Ishikawa (cell line): ENCODE data around the gene CDADC1.

Experiments
- CEBPB ChIP-seq: IDR thresholded peaks from 2 replicates; pipeline ENCODE4 v1.6.1; 2012
- CREB1 ChIP-seq: IDR thresholded peaks from 2 replicates; pipeline ENCODE4 v1.6.1; 2012; ENCODE audit warnings: low read depth
- EGR1 ChIP-seq: IDR thresholded peaks from 2 replicates; pipeline ENCODE4 v1.6.1; 2012
- EP300 ChIP-seq: IDR thresholded peaks from 2 replicates; pipeline ENCODE4 v1.6.1; 2012; ENCODE audit warnings: borderline replicate concordance
- FOXM1 ChIP-seq: IDR thresholded peaks from 2 replicates; pipeline ENCODE4 v1.6.1; 2012; ENCODE audit warnings: low read depth, borderline replicate concordance
- NFIC ChIP-seq: IDR thresholded peaks from 2 replicates; pipeline ENCODE4 v1.6.1; 2012
- RAD21 ChIP-seq: IDR thresholded peaks from 2 replicates; pipeline ENCODE4 v1.6.1; 2012; ENCODE audit warnings: low read depth
- TAF1 ChIP-seq: IDR thresholded peaks from 2 replicates; pipeline ENCODE4 v1.6.1; 2012; ENCODE audit warnings: low read depth, mild to moderate bottlenecking
- TCF12 ChIP-seq: IDR thresholded peaks from 2 replicates; pipeline ENCODE4 v1.6.1; 2012; ENCODE audit warnings: low read depth
- TEAD4 ChIP-seq: IDR thresholded peaks from 2 replicates; pipeline ENCODE4 v1.6.1; 2012
- USF1 ChIP-seq: IDR thresholded peaks from 2 replicates; pipeline ENCODE4 v1.6.1; 2012
- YY1 ChIP-seq: IDR thresholded peaks from 2 replicates; pipeline ENCODE4 v1.6.1; 2012; ENCODE audit warnings: low read depth
- ZBTB7A ChIP-seq: IDR thresholded peaks from 2 replicates; pipeline ENCODE4 v1.6.1; 2012; ENCODE audit warnings: low read depth
- TF ChIP-seq, protein P1 (sequence below): IDR thresholded peaks from 2 replicates; pipeline ENCODE4 v1.6.1; 2012
- TF ChIP-seq, protein P2 (sequence below): IDR thresholded peaks from 2 replicates; pipeline ENCODE4 v1.6.1; 2012; ENCODE audit warnings: low read depth, mild to moderate bottlenecking

CDADC1 gene

DNA sequence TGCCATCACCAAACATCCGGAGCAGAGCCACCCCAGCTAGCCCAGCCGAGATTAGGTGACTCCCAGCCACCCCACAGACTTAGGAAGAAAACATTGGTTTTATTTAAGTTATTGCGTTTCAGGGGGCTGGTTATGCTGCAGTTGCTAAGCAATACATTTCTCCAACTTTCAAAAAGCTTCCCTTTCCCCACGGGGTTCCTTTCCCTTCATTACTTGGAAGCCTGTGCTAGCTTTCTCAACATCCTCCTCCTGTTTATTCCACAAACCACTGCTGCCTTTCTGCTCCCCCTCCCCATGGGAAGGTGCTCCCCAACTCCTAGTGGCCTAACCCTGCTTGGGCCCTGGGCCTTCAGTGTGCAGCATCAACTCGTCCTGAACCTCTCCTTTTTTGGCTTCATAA is 52.6 kb downstream of the CDADC1 start:
- no peak for TF ChIP-seq TAF1
- no peak for TF ChIP-seq ZBTB7A
- no peak for TF ChIP-seq CREB1
- TF ChIP-seq EGR1: no peak
- TF ChIP-seq YY1: no peak
- TF ChIP-seq NFIC: no peak
- TF ChIP-seq TCF12: no peak
- no peak for TF ChIP-seq EP300
- no peak for TF ChIP-seq TEAD4
- TF ChIP-seq, protein P1, sequence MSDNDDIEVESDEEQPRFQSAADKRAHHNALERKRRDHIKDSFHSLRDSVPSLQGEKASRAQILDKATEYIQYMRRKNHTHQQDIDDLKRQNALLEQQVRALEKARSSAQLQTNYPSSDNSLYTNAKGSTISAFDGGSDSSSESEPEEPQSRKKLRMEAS: no peak
- no peak for TF ChIP-seq RAD21

GRCh38 chr13:49300739-49301589 is 53.2 kb downstream of the CDADC1 start:
- TF ChIP-seq ZBTB7A (no peak), TCF12 (no peak), CREB1 (no peak), RAD21 (peak; percentile 96), CEBPB (no peak)

GRCh38 chr13:49302222-49302621 is 54.5 kb downstream of the CDADC1 start:
- no peak for TF ChIP-seq EGR1
- no peak for TF ChIP-seq CEBPB
- TF ChIP-seq NFIC: no peak
- TF ChIP-seq EP300: no peak
- TF ChIP-seq, protein P2, sequence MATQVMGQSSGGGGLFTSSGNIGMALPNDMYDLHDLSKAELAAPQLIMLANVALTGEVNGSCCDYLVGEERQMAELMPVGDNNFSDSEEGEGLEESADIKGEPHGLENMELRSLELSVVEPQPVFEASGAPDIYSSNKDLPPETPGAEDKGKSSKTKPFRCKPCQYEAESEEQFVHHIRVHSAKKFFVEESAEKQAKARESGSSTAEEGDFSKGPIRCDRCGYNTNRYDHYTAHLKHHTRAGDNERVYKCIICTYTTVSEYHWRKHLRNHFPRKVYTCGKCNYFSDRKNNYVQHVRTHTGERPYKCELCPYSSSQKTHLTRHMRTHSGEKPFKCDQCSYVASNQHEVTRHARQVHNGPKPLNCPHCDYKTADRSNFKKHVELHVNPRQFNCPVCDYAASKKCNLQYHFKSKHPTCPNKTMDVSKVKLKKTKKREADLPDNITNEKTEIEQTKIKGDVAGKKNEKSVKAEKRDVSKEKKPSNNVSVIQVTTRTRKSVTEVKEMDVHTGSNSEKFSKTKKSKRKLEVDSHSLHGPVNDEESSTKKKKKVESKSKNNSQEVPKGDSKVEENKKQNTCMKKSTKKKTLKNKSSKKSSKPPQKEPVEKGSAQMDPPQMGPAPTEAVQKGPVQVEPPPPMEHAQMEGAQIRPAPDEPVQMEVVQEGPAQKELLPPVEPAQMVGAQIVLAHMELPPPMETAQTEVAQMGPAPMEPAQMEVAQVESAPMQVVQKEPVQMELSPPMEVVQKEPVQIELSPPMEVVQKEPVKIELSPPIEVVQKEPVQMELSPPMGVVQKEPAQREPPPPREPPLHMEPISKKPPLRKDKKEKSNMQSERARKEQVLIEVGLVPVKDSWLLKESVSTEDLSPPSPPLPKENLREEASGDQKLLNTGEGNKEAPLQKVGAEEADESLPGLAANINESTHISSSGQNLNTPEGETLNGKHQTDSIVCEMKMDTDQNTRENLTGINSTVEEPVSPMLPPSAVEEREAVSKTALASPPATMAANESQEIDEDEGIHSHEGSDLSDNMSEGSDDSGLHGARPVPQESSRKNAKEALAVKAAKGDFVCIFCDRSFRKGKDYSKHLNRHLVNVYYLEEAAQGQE: no peak
- no peak for TF ChIP-seq ZBTB7A
- TF ChIP-seq TCF12: no peak
- TF ChIP-seq TAF1: no peak
- no peak for TF ChIP-seq RAD21
- no peak for TF ChIP-seq YY1
- TF ChIP-seq, protein P1: no peak

DNA sequence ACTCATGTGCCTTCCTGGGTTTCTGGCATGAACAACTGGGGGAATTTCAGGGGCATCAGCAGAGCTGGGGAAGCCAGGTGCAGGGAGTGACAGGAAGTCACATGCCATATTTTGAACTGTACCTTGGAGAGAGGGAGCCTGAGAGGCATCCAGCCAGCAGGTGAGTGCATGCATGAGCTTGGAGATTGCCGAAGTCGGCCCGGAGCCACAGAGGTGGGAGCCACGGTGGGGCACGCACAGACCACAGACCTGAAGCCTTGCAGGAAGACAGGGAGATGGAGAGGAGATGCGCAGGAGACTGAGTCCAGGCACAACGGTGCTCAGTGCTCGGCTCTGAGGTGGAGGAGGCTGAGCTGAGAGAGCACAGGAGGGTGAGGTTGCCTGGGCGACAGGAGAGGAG is 55.1 kb downstream of the CDADC1 start:
- TF ChIP-seq NFIC (no peak), TEAD4 (no peak), EP300 (no peak)
- TF ChIP-seq, protein P1: no peak

GRCh38 chr13:49303533-49304252 is 56.0 kb downstream of the CDADC1 start:
- TF ChIP-seq CREB1 (no peak), USF1 (peak; percentile 55), FOXM1 (no peak)

DNA sequence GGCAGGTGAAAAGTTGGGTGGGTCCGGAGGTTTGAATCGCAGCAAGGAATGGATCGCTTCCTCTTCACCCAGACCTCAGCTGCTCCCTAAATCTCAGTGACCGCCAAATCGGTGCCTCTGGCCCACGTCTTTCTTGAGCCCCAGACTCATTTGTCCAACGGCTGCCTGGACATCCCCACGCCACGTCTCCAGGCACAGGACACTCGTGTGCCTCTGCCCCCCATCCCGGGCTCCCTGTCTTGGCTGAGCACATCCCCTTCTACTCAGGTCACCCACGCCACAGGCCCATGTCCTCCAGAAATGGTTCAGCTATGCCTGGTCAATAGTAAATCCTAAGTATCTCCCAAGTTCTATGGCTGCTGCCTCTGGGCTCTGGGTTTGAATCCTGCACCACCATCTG is 56.6 kb downstream of the CDADC1 start:
- TF ChIP-seq YY1: no peak

GRCh38 chr13:49304763-49305700 is 57.3 kb downstream of the CDADC1 start:
- no peak for TF ChIP-seq YY1
- TF ChIP-seq CEBPB: no peak
- TF ChIP-seq, protein P1: no peak
- TF ChIP-seq USF1: no peak
- no peak for TF ChIP-seq RAD21
- TF ChIP-seq TAF1: no peak
- no peak for TF ChIP-seq EP300
- TF ChIP-seq FOXM1: no peak
- TF ChIP-seq ZBTB7A: no peak
- no peak for TF ChIP-seq TCF12
- no peak for TF ChIP-seq NFIC
- no peak for TF ChIP-seq TEAD4
- no peak for TF ChIP-seq CREB1
